ENCODE results near the gene TP53. TPM values are rescaled to one million over a fixed set of nuclear protein-coding genes. Genes with fewer than 3 reads are reported as not detected.

Gene TP53
- polyA plus RNA-seq, 1 of the 3 experiments (the other 2 are of a cell fraction): 62.6 TPM

DNA sequence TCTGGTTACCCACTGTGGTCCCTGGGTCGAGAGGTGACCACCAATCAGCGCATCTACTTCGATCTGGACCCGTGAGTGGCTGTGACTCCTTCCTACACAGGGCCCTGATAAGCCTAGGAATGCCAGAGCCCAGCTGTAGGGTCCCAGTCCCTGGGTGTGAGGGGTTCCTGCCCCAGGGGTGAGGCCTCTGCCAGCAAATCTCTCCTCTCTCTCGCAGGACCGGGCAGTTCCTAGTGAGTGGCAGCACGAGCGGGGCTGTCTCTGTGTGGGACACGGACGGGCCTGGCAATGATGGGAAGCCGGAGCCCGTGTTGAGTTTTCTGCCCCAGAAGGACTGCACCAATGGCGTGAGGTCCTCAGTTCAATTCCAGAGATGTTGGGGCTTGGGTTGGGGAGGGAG is 15.5 kb upstream of the TP53 start:
- CTCF ChIA-PET: interaction anchor here (0.6 to 8.4 kb wide), 5 partner anchors 12 to 501 kb away, joined by 3 to 85 read pairs (median 5); partner anchors contain the start of genes DNAH2, TP53 and WRAP53
- H3K9me3 ChIP-seq: no peaks in the 10 kb centered on the region
- H3K36me3 ChIP-seq (replicated peaks in 1 of 2; ENCODE audit: control insufficient read depth in 1 of 2, insufficient read depth in 2 of 2, low read length in 1 of 2): peaks cover 3 to 4% of the 10 kb centered on the region in 2 experiments
- TF ChIP-seq RCOR1 (IDR thresholded peaks at IDR 0.05; ENCODE audit: low read length): no peak
- no peak overlapping the region for H3K4me2 ChIP-seq
- no peak overlapping the region for H2AFZ ChIP-seq (ENCODE audit: low read depth)
- DNase-seq: no peak
- H3F3A ChIP-seq (replicated peaks; ENCODE audit: insufficient read depth): peaks cover 2% of the 10 kb centered on the region
- POLR2A ChIA-PET: interaction anchor here (0.6 to 6.6 kb wide), 4 partner anchors 14 to 207 kb away, joined by 3 to 53 read pairs (median 4); partner anchors contain the start of genes SAT2, TP53 and WRAP53
- no peak overlapping the region; a peak in 1 of 4 replicates for H3K27ac ChIP-seq (ENCODE audit: low read depth in 2 of 2, low read length in 1 of 2)
- no peaks in the 10 kb centered on the region for H3K9me2 ChIP-seq
- no peak overlapping the region for H3K9ac ChIP-seq
- peaks cover 9 to 35% of the 10 kb centered on the region in 2 experiments for H3K4me1 ChIP-seq (ENCODE audit: control insufficient read depth in 1 of 2, insufficient read depth in 2 of 2, low read depth in 1 of 2, low read length in 1 of 2)
- no peak overlapping the region for H3K4me3 ChIP-seq (ENCODE audit: low read depth in 2 of 2, low read length in 1 of 2)
- no peaks in the 10 kb centered on the region for H3K79me2 ChIP-seq (ENCODE audit: insufficient read depth)
- H3K27me3 ChIP-seq (ENCODE audit: insufficient read depth): no peaks in the 10 kb centered on the region
- 93% methylated on average over 3 of the region's 13 CpGs for WGBS (ENCODE audit: low lambda C conversion rate)
- no peaks in the 10 kb centered on the region for H4K20me1 ChIP-seq (ENCODE audit: insufficient read depth)

DNA sequence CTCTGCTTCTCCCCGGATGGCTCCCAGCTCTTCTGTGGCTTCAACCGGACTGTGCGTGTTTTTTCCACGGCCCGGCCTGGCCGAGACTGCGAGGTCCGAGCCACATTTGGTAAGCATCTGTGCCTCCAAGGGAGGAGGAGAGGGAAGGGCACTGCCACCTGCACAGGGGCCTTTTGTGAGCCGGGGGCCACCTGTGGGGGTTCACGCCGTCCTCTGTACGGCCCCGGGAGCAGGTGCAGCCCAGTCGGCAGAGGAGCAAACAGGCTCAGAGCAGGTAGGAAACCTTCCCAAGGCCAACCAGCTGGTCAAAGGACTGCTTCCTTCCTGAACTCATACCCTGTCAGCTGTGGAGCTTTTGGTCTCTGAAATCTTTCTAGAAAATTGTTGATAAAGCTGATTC is 14.4 kb upstream of the TP53 start:
- H4K20me1 ChIP-seq (ENCODE audit: insufficient read depth): no peaks in the 10 kb centered on the region
- H3K9me3 ChIP-seq: no peaks in the 10 kb centered on the region
- no peak overlapping the region for H3K4me2 ChIP-seq
- peaks cover 9 to 26% of the 10 kb centered on the region in 2 experiments for H3K4me1 ChIP-seq (ENCODE audit: control insufficient read depth in 1 of 2, insufficient read depth in 2 of 2, low read depth in 1 of 2, low read length in 1 of 2)
- no peak for TF ChIP-seq GATA2 (CRISPR knock-in tag; IDR thresholded peaks at IDR 0.05)
- TF ChIP-seq FOXJ3 (CRISPR knock-in tag; IDR thresholded peaks at IDR 0.05): no peak
- no peak for TF ChIP-seq NRF1 (IDR thresholded peaks at IDR 0.05; ENCODE audit: low read depth, low read length)
- no peak for TF ChIP-seq YY1 (IDR thresholded peaks at IDR 0.05; ENCODE audit: low read depth)
- no peak for TF ChIP-seq FOSL2 (IDR thresholded peaks at IDR 0.05; ENCODE audit: borderline replicate concordance, low read depth)
- TF ChIP-seq EP300 (IDR thresholded peaks at IDR 0.05; ENCODE audit: borderline replicate concordance in 1 of 2, low read depth in 1 of 2, low read length in 1 of 2): no peak
- no peak for TF ChIP-seq RCOR1 (IDR thresholded peaks at IDR 0.05; ENCODE audit: low read length)
- no peak for TF ChIP-seq RXRA (IDR thresholded peaks at IDR 0.05; ENCODE audit: borderline replicate concordance, low read depth)
- no peak for TF ChIP-seq TEAD4 (IDR thresholded peaks at IDR 0.05; ENCODE audit: borderline replicate concordance, insufficient read depth)
- TF ChIP-seq TAF1 (IDR thresholded peaks at IDR 0.05; ENCODE audit: borderline replicate concordance, low read depth, low read length): no peak
- TF ChIP-seq, protein P1, sequence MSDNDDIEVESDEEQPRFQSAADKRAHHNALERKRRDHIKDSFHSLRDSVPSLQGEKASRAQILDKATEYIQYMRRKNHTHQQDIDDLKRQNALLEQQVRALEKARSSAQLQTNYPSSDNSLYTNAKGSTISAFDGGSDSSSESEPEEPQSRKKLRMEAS (IDR thresholded peaks at IDR 0.05; ENCODE audit: low read depth): no peak
- TF ChIP-seq MEF2A (IDR thresholded peaks at IDR 0.05; ENCODE audit: borderline replicate concordance, low read depth): no peak
- TF ChIP-seq RFX5 (IDR thresholded peaks at IDR 0.05; ENCODE audit: low read length): no peak
- TF ChIP-seq, protein P2, sequence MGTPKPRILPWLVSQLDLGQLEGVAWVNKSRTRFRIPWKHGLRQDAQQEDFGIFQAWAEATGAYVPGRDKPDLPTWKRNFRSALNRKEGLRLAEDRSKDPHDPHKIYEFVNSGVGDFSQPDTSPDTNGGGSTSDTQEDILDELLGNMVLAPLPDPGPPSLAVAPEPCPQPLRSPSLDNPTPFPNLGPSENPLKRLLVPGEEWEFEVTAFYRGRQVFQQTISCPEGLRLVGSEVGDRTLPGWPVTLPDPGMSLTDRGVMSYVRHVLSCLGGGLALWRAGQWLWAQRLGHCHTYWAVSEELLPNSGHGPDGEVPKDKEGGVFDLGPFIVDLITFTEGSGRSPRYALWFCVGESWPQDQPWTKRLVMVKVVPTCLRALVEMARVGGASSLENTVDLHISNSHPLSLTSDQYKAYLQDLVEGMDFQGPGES (IDR thresholded peaks at IDR 0.05; ENCODE audit: low read depth, low read length): no peak
- TF ChIP-seq, protein P3, sequence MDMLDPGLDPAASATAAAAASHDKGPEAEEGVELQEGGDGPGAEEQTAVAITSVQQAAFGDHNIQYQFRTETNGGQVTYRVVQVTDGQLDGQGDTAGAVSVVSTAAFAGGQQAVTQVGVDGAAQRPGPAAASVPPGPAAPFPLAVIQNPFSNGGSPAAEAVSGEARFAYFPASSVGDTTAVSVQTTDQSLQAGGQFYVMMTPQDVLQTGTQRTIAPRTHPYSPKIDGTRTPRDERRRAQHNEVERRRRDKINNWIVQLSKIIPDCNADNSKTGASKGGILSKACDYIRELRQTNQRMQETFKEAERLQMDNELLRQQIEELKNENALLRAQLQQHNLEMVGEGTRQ (IDR thresholded peaks at IDR 0.05; ENCODE audit: borderline replicate concordance, low read depth, low read length): no peak
- H3K36me3 ChIP-seq (replicated peaks in 1 of 2; ENCODE audit: control insufficient read depth in 1 of 2, insufficient read depth in 2 of 2, low read length in 1 of 2): peaks cover 3 to 6% of the 10 kb centered on the region in 2 experiments
- H3K4me3 ChIP-seq (ENCODE audit: low read depth in 2 of 2, low read length in 1 of 2): no peak overlapping the region
- WGBS (ENCODE audit: low lambda C conversion rate): 97% methylated on average over 12 of the region's 14 CpGs
- H3K27me3 ChIP-seq (ENCODE audit: insufficient read depth): no peaks in the 10 kb centered on the region
- no peaks in the 10 kb centered on the region for H3K9me2 ChIP-seq
- DNase-seq: no peak
- CTCF ChIA-PET: interaction anchor here (4.6 to 8.4 kb wide), 2 partner anchors 14 to 15 kb away, joined by 43 to 85 read pairs; partner anchors contain the start of genes DNAH2, TP53 and WRAP53
- POLR2A ChIA-PET: interaction anchor here (6.6 kb wide), 1 partner anchor 15 kb away, joined by 53 read pairs; the partner anchor contains the start of genes TP53 and WRAP53
- H3K27ac ChIP-seq (ENCODE audit: low read depth in 2 of 2, low read length in 1 of 2): no peak overlapping the region
- H3K79me2 ChIP-seq (ENCODE audit: insufficient read depth): no peaks in the 10 kb centered on the region
- H3F3A ChIP-seq (replicated peaks; ENCODE audit: insufficient read depth): peaks cover 2% of the 10 kb centered on the region
- no peak overlapping the region for H3K9ac ChIP-seq
- no peak overlapping the region for H2AFZ ChIP-seq (ENCODE audit: low read depth)

All from SK-N-SH (cell line).